Measurements from ENCODE around the gene HASPIN.

Gene HASPIN

GRCh38 chr17:3693141-3693540 lies 30.6 kb upstream of the HASPIN start:
- H3K27ac Mint-ChIP-seq: no peak overlapping the region

DNA sequence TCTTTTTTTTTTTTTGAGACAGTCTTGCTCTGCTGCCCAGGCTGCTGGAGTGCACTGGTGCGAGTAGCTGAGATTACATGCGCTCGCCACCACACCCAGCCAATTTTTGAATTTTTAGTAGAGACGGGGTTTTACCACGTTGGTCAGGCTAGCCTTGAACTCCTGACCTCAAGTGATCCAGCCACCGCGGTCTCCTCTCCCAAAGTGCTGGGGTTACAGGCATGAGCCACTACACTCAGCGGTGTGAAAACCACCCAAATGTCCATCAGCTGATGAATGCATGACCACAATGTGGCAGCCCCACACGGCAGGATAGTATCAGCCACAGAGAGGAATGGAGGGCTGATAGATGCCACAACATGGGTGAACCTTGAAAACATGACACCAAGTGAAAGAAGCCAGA lies 29.9 kb upstream of the HASPIN start:
- H3K27me3 Mint-ChIP-seq (ENCODE audit: low read depth): peaks cover 72% of the 10 kb centered on the region
- H3K27ac Mint-ChIP-seq: no peak overlapping the region
- H3K36me3 Mint-ChIP-seq (ENCODE audit: low read depth): no peaks in the 10 kb centered on the region
- peaks cover 6% of the 10 kb centered on the region for H3K4me1 Mint-ChIP-seq
- H3K4me3 Mint-ChIP-seq: peak overlapping the region in 2 of 3 experiments; percentile 35 to 47
- TF ChIP-seq CTCF (IDR thresholded peaks at IDR 0.05; ENCODE audit: unreplicated experiment in 3 of 3): no peak
- peaks cover 3% of the 10 kb centered on the region for H3K9me3 Mint-ChIP-seq

More at GRCh38 chr17:3693141-3693540, 30.6 kb upstream of the HASPIN start:
- H3K4me3 Mint-ChIP-seq: peak overlapping the region in 2 of 3 experiments; percentile 19 to 37
- H3K27me3 Mint-ChIP-seq (ENCODE audit: low read depth): peaks cover 66% of the 10 kb centered on the region
- H3K36me3 Mint-ChIP-seq (ENCODE audit: low read depth): no peaks in the 10 kb centered on the region
- TF ChIP-seq CTCF (IDR thresholded peaks at IDR 0.05; ENCODE audit: unreplicated experiment in 3 of 3): no peak
- H3K4me1 Mint-ChIP-seq: peaks cover 6% of the 10 kb centered on the region
- H3K9me3 Mint-ChIP-seq: peaks cover 3% of the 10 kb centered on the region

GRCh38 chr17:3695129-3695722 lies 28.5 kb upstream of the HASPIN start:
- H3K27me3 Mint-ChIP-seq (ENCODE audit: low read depth): peaks cover 71% of the 10 kb centered on the region
- no peak for TF ChIP-seq CTCF (IDR thresholded peaks at IDR 0.05; ENCODE audit: unreplicated experiment in 3 of 3)
- H3K9me3 Mint-ChIP-seq: peaks cover 3% of the 10 kb centered on the region
- H3K4me1 Mint-ChIP-seq: peaks cover 6% of the 10 kb centered on the region
- H3K4me3 Mint-ChIP-seq: peak overlapping the region; percentile 67 to 84 (median 68)
- H3K27ac Mint-ChIP-seq: no peak overlapping the region
- no peaks in the 10 kb centered on the region for H3K36me3 Mint-ChIP-seq (ENCODE audit: low read depth)

DNA sequence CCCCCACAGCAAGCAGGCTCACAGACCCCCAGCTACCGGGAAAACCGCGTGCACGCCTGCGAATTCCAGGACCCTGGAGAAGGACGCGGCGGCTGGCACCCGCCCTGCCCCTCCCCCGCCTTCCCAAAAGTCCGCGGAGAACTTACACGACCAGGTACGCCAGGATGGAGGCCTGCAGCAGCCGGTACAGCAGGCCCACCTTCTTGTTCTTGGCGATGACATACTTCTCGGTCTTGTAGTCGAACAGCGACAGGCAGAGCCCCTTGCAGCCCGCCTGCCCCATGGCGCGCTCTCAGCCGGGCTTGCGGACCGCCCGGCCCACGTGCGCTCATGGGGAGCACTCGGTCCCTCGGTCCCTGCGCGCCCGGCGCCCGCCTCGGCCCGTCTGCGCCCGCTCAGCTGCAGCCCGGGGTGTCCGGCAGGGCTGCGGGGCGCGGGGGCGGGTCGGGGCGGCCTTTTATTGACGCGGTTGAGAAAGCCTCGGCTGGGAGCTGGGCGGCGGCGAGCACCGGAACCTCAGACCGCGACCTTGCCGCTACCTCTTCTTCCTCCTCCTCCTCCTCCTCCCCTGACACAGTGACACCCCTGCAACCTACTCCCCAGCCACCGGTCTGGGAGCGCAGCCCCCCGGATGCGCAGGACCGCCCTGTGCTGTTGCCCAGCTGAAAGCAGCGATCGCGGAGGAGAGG lies 27.8 kb upstream of the HASPIN start, which contains the start of gene P2RX5:
TSS of gene P2RX5 (minus strand) at position 433 of the 689 bp plus-strand sequence. CDS start at position 283, 150 bp downstream.
- peaks cover 67% of the 10 kb centered on the region for H3K27me3 Mint-ChIP-seq (ENCODE audit: low read depth)
- peaks cover 6% of the 10 kb centered on the region for H3K4me1 Mint-ChIP-seq
- no peak within 1 kb of the TSS for H3K27ac Mint-ChIP-seq
- TF ChIP-seq CTCF (IDR thresholded peaks at IDR 0.05; ENCODE audit: unreplicated experiment in 3 of 3): no peak
- peaks cover 3% of the 10 kb centered on the region for H3K9me3 Mint-ChIP-seq
- H3K4me3 Mint-ChIP-seq: peak within 1 kb of the TSS; percentile 81 to 84 (median 83)
- H3K36me3 Mint-ChIP-seq (ENCODE audit: low read depth): no peaks in the 10 kb centered on the region

- Mint-ChIP-seq H3K27me3 (ENCODE audit: low read depth) (peaks cover 65% of the 10 kb centered on the region), H3K4me1 (peaks cover 6% of the 10 kb centered on the region), H3K9me3 (peaks cover 3% of the 10 kb centered on the region), H3K36me3 (ENCODE audit: low read depth) (no peaks in the 10 kb centered on the region), H3K4me3 (peak overlapping the region in 2 of 3 experiments; percentile 30 to 72), H3K27ac (no peak overlapping the region)
- TF ChIP-seq CTCF (IDR thresholded peaks at IDR 0.05; ENCODE audit: unreplicated experiment in 3 of 3): no peak
These were observed 26.6 kb upstream of the HASPIN start for GRCh38 chr17:3697103-3697476.

Measured in nephron (organoid).